Stimulated activated CD4-positive, alpha-beta T cell treated with anti-CD3 and anti-CD28 coated beads, Interleukin-15, amount 100 ng/mL, for 1 hour (primary cell): ENCODE measurements around the gene TTF2.

ENCODE experiments used
- DNase-seq, 2 donors: peaks; one replicate each; pipeline ENCODE4 v3.0.0-alpha.2; 2020; ENCODE audit warnings: low read depth in 1 of 2, low spot score in 1 of 2

The TTF2 gene

DNA sequence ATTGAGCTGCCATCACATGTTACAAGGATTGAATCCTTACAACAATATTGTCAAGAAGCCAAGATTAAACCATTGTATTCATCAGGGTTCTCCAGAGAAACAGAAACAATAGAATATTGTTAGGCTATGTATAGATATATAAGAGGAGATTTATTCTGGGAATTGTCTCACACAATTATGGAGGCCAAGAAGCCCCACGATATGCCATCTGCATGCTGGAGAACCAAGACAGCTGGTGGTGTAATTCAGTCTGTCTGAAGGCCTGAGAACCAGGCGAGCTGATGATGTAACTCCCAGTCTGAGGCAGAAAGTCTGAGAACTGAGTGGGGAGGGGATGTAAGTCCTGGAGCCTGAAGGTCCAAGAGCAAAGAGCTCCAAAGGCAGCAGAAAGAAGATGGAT is 14.5 kb upstream of the TTF2 start:
- no peak for DNase-seq

DNA sequence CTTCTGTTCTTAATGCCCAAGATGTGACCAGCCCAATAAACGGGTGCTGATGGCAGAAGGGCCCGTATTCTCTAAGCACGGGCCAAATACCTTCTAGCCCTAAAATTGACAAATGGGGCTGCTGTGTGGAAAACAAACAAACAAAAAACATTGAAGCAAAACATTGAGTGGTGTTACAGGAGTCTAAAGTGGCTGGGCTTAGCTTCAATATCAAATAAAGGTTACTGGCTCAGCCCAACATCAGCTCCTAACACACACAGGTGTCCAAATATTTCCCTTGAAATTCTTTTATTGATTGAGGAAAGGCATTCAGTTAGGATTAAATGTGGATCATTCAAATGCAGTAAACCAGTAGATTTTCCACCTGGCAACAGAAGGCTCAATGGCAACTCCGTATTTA is 13.3 kb upstream of the TTF2 start:
- no peak for DNase-seq

GRCh38 chr1:117047271-117047670 is 12.9 kb upstream of the TTF2 start:
- DNase-seq = no peak

DNA sequence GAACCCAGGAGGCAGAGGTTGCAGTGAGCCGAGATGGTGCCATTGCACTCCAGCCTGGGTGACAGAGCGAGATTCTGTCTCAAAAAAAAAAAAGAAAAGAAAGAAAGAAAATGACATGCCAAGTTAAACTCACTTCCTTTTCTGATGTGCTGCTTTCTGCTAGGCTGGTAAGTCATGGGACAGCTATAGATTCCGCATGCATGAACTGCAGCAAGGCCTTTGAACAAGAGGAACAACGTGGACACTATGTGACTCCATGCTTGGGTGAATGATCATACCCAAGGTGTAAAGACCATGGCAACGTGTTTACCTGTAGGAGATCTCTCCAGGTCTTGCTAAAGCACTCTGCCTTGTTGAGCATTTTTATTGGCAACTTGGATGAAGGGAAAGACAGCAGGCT is 10.3 kb upstream of the TTF2 start:
- DNase-seq = no peak

DNA sequence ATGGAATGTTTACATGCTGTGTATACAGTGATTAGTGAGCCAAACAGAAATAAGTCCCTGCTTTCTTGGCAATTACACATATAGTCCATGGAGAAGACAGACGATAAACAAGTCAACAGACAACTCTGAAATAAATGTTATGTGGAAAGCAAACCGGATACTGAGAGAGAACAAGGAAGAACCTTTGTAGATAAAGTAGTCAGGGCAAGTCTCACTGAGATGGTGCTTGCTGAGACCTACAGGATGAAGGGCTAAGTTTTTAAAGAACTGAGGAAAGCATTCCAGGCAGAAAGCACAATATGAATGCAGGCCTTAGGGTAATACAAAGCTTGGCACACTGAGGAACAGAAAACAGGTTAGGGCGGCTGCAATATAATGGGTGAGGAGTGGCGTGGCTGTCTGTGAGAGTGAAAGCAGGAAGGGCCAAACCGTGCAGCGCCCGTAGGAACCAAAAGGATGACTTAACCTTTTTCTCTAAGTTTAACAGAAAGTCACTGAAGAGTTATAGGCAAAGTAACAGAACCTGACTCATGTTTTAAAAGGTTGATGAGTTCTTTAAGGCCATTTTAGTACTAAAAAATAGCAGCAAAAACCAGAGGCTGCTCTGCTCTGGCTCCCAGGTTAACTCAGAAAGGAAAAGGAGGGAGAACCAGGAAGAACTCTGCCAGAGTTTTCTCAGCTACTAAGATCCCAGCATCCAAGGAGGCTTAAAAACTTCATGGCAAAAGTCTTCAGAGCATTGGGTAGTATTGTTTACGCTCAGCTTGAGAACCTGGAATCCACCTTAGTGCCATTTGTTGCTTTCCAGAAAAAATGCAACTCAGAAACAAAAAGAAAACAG is 8.7 kb upstream of the TTF2 start:
- no peak for DNase-seq

GRCh38 chr1:117054068-117054467 is 6.1 kb upstream of the TTF2 start:
- no peak for DNase-seq

DNA sequence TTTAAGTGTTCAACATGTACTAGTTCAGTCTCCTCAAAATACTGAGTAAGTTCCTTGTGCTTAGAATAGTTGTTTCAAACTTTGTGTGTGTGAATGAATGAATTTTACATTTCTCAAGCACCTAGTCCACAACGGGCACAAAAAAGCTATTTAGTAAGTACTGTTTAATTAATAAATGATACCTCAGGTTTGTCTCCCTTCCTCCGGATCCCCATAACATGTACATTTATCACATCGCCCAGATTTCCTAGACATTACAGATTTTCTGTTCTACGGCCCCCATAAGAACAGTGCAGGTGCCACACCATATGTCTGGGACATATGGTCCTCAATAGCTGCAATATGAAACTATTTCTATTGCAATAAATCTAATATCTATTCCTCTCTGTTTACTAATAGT is 1.3 kb upstream of the TTF2 start:
- no peak for DNase-seq

GRCh38 chr1:117059334-117059677 is 820 bp upstream of the TTF2 start:
- DNase-seq = peak in 1 of 2 donors; percentile 35

DNA sequence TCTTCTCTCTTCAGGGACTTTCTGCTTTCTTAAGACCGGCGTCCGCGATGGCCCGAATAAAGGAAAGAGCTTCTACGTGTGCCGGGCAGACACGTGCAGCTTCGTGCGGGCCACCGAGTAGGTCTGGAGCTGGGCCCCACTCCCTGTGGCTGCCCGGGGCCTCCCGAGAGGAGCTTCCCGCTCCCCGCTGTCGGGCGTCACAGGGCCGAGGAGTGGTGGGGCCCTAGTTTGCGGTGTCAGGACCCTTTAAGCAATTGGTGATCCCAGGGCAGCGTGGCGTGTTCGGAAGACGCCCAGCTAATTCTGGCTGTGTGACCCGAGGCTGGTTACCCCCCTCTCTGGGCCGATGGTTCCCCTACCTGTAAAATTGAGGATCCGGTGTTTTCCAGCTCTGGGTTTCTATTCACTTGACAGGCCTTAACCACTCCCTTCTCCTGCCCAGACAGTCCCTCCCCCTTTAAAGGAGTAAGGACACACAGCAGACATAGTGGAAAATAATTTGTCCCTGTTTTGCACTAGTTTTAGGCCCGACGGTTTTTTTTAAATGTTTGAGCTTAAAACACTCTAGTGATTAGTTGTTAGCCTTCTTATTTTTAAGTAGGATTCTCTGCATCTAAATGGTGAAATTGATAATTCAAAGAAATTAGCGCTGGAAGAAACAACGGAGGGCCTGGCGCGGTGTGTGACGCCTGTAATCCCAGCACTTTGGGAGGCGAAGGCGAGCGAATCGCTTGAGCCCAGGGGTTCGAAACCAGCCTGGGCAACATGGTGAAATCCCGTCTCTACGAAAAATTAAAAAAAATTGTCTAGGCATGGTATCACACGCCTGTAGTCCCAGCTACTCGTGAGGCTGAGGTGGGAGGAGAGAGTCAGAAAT is 553 bp downstream of the TTF2 start:
- no peak for DNase-seq

GRCh38 chr1:117061986-117062415 is 1.9 kb downstream of the TTF2 start:
- no peak for DNase-seq

DNA sequence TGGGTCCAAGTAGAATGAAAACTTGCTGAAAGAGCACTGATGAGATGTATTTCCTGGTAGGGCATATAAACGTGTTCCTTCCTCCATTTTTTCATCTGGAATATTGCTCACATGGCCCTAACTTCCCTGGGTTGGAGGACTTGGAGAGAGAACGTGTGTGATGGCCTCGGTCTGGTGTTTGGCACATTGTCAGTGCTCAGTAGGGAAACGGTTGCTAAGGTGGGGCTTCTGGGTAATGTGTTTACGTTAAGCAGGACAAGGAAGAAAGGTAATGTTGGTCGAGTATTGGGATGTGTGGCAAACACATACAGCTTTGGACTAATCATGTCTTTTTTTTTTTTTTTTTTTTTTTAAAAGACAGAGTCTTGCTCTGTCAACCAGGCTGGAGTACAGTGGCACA is 6.2 kb downstream of the TTF2 start:
- DNase-seq = no peak

DNA sequence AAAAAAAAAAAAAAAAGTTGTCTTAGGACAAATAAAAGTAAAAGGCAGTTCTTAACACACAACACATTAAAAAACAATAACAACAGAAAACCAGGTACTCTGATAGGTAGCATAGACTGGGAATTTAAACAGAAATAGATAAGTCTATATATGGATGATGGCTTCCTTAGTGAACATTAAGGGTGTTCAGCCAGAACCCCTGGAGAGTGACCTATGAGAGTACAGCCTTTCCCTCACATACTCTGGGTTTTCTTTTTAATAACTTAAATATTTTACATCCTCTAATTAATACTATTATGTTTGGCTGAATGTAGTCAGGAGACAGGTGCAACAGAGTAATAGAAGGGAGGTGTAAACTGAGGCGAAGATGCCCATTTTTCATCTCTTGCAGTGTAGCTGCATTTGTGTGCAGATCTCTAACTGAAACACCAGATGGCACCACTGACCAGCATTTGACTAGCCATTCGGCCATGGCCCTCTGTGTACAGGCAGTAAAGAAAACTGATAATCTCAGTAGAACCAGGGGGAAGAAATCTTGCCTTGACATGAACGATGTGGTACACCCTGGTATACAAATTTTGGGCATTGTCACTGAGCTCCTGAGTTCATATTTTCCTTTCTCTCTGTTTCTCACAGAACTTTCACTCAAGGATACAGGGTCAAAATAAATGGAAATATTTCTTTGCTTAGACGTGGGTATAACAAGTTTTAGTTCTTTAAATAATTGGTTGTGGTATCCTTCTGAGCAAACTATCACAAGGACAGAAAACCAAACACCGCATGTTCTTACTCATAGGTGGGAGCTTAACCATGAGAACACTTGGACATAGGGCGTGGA is 7.6 kb downstream of the TTF2 start:
- no peak for DNase-seq

DNA sequence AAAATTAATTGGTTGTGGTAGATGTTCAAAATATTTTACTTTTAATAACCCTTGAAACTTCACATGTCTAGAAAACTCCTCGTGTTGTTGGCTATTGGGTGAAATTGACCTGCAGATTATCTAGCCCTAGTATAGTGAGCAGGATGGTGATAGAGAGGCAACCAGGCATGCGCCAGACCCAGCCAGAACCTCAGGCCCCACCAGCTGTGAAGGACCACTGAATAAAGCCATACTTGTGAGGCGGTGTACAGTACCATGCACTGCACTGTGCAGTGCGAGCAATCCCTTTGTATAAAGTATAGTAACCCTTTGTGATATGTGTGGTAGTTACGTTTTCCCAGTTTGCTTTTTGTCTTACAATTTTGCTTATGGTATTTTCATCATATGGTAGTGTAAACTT is 8.5 kb downstream of the TTF2 start:
- DNase-seq = no peak

- no peak for DNase-seq
Observed at GRCh38 chr1:117069220-117069844, 9.2 kb downstream of the TTF2 start.

DNA sequence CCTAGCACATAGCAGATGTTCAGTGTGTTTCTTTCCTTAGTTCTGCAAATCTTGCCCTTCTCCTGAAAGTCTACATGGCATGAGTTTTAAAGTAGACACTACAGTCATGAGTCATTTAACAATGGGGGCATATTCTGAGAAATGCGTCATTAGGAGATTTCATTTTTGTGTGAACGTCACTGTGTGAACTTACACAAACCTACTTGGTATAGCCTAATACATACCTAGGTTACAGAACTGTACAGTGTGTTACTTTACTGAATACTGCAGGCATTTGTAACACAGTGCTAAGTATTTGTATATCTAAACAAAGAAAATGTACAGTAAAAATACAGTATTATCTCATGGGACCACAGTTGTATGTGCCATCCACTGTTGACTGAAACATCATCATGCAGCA is 10.0 kb downstream of the TTF2 start:
- no peak for DNase-seq

DNA sequence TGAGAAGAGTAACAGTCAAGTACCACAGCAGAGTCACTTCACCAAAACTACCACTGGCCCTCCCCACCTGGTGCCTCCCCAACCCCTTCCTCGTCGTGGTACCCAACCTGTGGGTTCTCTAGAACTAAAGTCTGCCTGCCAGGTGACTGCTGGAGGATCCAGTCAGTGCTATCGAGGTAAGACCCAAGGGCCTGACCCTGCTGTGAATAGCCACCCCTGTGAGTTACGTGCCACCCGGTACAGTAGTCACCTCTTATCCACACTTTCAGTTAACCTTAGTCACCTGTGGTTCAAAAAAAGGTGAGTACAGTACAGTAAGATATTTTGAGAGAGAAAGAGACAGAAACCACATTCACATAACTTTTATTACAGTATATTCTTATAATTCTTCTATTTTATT is 16.5 kb downstream of the TTF2 start:
- DNase-seq = no peak

GRCh38 chr1:117077267-117077666 is 17.1 kb downstream of the TTF2 start:
- no peak for DNase-seq

DNA sequence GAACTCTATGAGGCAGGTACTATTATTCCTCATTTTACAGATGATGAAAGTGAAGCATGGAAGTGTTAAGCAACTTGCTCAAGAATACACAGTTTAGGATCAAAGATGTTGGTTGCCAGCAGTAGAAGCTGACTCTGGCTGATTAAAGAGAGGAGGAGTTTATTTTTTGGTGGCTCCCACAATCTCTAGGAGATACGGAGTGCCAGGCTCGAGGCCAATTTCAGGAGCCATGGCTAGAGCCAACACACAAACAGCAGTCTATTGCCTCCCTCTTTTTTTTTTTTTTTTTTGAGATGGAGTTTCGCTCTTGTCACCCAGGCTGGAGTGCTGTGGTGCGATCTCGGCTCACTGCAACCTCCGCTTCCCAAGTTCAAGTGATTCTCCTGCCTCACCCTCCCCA is 19.6 kb downstream of the TTF2 start:
- DNase-seq = no peak

DNA sequence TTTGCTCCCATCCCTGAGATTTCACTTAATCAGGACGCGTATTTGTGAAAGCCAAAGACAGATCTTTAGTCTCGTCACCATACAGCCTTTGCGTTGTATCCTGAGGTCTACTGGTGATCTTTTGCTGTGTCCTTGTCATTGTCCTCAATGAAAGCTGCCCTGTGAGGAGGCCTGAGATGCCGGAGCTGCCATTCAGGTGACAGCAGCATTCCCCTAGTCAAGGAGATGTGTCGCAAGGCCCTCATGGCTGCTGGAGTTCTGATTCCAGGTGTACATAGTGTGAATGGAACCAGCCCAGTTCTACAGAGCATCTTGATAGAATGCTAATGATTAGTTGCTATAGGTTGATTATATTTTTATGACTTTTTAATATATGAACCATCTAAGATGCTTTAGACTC is 24.1 kb downstream of the TTF2 start:
- no peak for DNase-seq

DNA sequence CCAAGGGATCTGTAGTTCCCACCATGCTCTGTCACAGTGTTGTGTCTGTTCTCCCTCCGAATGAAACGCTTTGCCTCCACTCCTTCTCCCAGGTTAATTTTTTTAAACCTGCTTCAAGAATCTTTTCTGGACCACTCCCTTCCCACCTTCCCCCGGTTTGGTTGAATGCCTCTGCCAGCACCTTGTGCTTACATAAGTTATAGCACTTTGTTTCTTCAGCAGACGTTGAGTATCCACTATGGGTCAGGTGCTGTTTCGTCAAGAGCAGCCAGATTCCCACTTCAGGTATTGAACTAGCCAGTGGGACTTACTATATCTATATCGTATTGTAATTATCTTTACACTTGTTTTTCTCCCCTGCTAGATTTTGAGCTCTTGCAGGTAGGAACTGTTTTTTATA is 27.6 kb downstream of the TTF2 start:
- no peak for DNase-seq

DNA sequence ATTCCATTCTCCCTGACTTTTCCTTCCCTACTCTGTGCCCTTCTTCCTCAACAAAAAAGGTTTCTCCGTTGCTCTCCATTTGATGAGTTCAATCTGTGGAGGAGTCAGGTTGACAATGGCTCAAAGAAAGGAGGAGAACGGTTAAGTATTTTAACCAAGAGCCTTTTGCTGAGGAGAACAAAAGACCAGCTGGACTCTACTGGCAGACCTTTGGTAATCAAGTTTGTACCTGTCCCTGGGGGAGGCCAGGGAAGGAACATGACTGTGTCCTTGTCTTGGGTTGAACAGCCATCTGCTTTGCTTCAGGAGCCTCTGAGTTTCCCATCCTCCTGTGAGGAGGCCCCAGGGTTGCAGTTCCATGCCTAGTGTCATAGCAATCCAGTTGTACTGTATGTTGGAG is 29.9 kb downstream of the TTF2 start:
- DNase-seq = no peak
